ENCODE measurements around the gene TBX1.
"Not testable (repeated sequence)": the region's sequence is repeated elsewhere in the genome, so short reads cannot be mapped to it uniquely, and the experiment has no call there.

TBX1 gene

GRCh38 chr22:19765477-19766239 is 5.1 kb downstream of the TBX1 start:
- no peak for DNase-seq

DNA sequence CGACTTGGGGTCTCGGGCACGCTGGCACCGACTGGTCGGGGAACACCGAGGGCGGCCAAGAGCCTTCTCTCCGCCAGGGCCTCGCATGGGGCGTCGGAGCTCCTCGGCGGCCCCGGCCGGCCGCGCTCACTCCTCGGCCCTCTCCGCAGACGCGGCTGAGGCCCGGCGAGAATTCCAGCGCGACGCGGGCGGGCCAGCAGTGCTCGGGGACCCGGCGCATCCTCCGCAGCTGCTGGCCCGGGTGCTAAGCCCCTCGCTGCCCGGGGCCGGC is 5.6 kb downstream of the TBX1 start:
- no peak for DNase-seq

DNA sequence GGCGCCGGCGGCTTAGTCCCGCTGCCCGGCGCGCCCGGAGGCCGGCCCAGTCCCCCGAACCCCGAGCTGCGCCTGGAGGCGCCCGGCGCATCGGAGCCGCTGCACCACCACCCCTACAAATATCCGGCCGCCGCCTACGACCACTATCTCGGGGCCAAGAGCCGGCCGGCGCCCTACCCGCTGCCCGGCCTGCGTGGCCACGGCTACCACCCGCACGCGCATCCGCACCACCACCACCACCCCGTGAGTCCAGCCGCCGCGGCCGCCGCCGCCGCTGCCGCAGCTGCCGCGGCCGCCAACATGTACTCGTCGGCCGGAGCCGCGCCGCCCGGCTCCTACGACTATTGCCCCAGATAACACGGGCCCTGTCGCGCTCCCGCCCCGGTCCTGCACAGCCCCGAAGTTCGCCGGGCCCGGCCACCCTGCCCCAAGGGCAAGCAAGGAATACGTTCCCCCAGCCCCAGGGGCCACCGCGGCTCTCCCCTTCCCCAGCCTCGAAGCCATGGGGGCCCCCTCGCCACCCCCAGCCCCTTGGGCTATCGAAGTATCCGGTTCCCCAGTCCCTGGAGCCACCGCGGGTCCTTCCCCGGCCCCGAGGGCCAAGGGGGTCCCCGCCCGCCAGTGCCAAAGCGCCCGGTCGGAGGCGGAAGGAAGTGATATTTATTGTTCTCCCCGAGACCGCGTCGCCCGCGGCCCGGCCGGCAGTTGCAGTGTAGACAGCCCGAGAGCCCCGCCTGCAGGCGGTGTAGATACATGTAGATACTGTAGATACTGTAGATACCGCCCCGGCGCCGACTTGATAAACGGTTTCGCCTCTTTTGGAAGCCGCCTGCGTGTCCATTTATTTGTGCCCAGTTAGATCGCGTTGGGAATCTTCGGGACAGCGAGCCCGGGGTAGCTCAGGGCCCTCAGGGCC is 6.2 kb downstream of the TBX1 start:
- no peak for DNase-seq

- no peak for DNase-seq
Observed at GRCh38 chr22:19767427-19768341, 7.1 kb downstream of the TBX1 start.

DNA sequence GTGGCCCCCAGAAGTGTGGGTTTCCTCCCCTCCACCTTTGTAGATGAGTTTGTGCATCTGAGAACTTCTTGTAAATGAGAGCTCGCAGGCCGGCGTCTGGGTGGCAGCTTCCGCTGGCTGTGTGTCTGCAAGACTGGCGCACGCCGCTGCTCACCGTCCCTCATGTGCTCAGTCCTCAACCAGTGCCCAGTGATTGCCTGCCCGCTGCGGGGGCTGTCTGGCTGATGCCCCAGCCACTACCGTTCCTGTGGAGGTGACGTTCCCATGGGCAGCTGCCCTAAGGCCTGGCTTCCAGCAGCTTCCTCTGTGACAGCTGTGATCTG is 8.8 kb downstream of the TBX1 start:
- DNase-seq, result no peak

GRCh38 chr22:19770349-19771220 is 10.0 kb downstream of the TBX1 start:
- DNase-seq, result no peak

DNA sequence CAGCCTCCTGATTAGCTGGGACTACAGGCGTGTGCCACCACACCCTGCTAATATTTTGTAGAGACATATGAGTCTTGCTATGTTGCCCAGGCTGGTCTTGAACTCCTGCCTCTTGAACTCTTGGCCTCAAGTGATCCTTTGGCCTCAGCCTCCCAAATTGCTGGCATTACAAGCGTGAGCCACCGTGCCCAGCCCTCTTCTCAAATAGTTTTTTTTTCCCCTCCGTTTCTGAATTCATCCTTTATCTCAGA is 11.8 kb downstream of the TBX1 start:
- no peak for DNase-seq

GRCh38 chr22:19772673-19773469 is 12.3 kb downstream of the TBX1 start:
- no peak for DNase-seq

GRCh38 chr22:19773470-19774040 is 13.0 kb downstream of the TBX1 start:
- DNase-seq, result no peak

DNA sequence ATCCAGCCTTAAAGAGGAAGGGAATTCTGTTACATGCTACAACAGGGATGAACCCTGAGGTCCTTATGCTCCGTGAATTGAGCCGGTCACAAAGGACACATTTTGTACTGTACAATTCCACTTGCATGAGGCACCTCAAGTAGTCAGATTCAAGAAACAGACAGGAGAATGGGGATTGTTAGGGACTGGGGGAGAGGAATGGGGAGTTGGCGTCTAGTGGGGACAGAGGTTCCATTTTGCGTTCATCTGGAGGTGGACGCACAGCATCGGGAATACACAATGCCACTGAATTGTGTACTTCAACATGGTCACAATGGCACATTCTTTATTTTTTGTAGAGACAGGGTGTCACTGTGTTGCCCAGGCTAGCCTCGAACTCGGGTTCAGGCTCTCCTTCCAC is 14.1 kb downstream of the TBX1 start:
- no peak for DNase-seq

DNA sequence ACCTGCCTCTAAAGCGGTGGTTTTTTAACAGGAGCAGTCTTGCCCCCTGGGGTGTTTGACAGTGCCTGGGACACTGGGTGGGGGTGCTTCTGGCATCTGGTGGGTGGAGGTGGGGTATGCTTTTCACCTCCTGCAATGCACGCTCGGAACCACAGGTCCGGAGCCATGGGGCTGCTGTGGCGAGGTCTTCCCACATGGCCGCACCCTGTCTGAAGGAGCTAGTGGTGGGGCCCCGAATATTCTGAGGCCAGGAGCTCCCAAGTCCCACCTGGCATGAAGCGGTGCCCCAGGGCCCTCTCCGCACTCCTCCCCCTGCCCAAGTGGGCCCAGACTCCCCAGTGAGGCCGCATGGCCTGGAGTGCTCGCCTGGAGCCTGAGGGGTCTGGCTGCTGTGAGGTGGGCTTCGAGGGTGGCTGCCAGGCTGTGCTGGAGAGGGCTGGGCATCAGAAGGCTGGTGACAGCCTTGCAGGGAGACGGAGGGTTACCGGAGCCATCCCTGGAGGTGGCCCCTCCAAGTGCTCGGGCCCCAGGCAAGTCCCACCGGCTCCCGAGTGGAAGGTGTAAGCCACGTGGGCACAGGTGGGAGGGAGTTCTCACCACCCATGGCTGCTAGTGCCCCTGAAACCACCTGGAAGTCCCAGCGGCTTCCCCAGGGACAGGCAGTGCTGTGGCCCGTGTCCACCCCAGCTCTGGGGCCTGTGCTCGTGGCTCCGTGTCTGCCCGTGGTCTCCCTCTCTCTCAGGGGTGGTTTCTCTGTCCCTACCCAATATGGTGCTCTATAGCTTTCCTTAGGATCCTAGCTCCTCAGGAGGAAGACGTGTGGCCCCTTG is 15.1 kb downstream of the TBX1 start:
- no peak for DNase-seq

- no peak for DNase-seq
Observed at GRCh38 chr22:19776433-19777031, 16.0 kb downstream of the TBX1 start.

GRCh38 chr22:19777192-19777591 is 16.6 kb downstream of the TBX1 start:
- not testable (repeated sequence) for DNase-seq

- DNase-seq, result no peak
Observed at GRCh38 chr22:19779011-19779421, 18.4 kb downstream of the TBX1 start.

GRCh38 chr22:19779685-19780268 is 19.2 kb downstream of the TBX1 start:
- DNase-seq, result no peak

DNA sequence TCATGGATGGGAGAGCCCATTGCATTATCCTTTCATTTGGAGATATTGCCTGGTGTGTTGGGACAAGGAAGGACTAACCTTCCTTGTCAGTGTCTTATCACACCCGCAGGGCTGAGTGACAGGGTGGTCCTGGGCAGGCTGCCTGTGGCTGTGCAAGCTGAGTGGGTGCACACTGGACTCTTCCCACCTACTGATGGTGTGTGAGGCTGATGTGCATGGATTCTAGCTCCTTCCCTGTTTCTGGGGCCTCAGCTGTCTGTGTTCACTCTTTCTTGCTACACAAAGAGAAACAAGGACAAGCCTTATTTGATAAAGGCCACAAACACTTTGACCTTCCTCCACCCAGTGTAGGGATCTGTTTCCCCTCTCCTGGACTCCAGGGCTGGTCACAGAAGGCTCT is 22.0 kb downstream of the TBX1 start:
- no peak for DNase-seq

DNA sequence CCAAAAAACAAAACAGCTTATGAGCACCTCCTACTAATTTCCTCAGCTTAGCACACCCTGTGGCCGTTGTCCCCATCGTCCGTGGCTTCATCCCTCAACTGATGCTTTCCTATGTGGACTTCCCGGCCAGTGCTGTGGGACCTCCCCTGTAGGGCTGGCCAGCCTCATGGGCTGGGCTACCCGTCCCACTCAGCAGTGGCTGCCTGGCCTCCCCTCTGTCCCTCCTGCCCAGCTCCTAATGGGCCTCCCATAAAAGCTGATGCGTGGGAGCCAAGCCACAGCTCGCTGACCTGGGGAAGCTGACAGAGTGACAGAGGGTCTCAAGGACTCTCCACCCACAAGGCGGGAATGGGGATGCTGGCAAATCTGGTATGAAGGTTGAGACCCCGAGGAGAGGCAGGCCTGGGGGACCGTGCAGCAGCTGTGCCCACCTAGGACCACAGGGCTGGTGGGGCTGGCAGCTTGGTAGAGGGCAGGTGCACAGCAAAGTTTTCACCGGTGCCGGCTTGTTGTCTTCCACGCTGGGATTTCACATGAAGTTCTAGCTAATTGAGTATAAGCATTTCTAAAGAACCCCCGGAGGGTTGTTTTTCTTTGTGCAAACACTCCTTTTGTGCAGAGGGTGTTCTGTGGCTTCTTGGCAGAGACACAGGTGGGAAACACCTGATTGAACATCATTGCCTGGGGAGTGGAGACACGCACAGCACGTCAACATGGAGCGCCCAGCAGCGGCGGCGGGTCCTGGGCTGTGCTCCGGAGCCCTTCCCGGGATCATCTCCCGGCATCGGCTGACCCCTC is 23.2 kb downstream of the TBX1 start:
- DNase-seq, result peak; percentile 82

- no peak for DNase-seq
Observed at GRCh38 chr22:19784384-19785175, 24.0 kb downstream of the TBX1 start.

Data from NCI-H69 (cell line).